Fibroblast of skin of left biceps (primary cell): Measurements from ENCODE around the gene ADARB2.
"Not testable (repeated sequence)": the region's sequence is repeated elsewhere in the genome, so short reads cannot be mapped to it uniquely, and the experiment has no call there.

Source experiments
- DNase-seq, 2 experiments: peaks; one replicate each; pipeline ENCODE4 v3.0.0-alpha.2; 2013; ENCODE audit warnings: low read depth in 2 of 2

ADARB2 gene

DNA sequence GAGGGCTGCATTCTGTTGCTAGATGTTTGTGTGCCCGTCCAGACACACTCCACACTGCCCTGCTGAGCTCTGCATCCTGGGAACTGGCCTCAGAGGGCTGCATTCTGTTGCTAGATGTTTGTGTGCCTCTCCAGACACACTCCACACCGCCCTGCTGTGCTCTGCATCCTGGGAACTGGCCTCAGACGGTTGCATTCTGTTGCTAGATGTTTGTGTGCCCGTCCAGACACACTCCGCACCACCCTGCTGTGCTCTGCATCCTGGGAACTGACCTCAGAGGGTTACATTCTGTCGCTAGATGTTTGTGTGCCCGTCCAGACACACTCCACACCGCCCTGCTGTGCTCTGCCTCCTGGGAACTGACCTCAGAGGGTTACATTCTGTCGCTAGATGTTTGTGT, 120.6 kb downstream of the ADARB2 start:
- DNase-seq: not testable (repeated sequence)

DNA sequence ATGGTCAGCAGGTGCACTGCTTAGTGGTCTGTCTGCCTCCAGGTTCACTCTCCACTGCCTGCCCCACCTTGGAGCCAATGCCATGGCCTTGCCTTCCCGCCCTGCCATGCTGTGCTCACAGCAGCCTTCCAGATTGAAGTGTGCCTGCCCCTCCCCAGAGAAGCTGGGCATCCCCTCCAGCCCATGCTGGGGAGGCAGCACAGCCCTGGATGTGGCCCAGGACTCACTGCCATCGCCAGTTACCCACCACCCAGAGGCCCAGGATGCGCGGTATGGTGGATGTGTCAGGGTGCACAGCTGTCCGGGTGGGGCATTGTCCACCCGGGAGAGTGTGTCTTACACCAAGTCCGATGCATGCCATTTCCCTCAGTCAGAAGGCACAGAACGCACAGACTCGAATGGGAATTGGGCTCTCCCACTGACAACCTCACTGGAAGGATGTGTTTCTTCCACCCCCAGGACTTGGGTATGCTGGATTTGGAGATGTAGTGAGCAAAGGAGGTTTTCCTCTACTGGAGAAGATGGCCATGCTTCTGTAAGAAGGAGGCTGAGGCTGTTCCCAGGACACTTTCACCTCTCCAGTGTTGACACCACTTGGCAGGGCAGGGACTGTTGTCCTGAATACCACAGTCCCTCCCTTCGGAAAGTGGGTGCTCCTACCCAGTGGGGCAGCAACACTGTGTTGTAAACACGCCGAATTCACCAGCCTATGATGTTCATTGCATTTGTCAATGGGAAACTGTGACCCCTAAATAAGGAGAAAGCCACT, 122.0 kb downstream of the ADARB2 start:
- DNase-seq: no peak

DNA sequence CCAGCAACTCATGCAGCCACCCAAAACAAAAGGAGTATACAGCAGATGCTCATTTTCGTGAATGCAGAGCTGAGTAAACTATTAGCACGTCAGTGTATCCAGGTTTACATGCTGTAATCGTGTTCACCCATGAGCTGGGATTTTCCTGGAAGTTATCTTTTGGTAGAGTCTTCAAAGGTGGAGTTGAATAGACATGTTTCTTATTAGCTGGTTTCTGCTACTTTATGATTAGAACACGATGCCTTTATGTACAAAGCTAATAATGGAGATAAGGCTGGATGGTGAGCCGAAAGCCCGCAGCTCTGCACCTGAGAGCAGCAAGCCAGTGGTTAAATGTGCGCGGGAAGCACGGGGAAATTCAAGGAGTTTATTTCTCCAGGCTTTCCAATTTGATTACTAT, 123.8 kb downstream of the ADARB2 start:
- DNase-seq: no peak

DNA sequence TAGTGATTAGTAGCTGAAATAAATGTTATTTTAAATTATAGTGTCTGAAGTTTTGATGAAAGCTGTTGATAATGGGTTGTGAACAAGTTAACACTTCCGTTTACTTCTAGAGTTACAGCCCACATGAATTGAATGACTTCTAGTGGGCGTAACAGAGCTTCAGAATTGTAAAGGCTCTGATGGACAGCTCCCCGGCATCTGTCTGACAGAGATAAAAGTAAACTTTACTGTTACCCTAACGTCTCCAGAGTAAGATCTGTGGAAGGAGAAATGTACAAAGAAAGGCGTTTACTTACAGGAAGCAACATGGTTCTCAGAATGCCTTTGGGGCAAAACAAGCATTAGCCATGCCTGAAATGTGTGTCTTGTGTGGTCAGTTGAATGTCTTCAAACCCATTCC, 124.4 kb downstream of the ADARB2 start:
- no peak for DNase-seq

DNA sequence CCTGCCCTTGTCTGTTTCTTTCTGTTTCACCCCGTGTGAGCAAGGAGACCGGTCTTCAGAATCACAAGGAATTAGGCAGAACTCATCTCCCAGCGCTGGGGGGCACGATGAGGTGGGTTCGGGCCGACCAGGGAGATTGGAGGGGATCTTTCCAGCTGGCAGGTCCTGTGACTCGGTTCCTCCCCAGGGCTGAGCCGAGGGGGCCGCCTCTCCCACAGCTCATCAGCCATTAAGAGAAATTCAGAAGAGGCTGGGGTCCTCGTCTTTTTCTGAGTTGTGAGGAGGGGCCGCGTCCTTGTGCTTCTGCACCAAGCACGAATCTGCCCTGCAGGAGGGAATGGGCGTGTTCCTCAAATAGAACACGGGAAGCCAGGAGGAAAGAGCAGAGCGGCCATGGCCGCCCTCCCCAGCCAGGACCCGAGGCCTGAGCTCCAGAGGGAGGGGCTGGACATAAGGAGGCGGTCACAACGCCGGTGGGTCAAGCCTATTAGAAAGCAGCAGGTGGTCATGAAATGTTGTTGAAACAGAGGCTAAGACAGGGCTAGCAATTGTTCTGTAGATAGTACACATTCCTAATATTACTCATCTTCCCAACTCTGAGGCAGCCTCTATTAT, 125.3 kb downstream of the ADARB2 start:
- no peak for DNase-seq

DNA sequence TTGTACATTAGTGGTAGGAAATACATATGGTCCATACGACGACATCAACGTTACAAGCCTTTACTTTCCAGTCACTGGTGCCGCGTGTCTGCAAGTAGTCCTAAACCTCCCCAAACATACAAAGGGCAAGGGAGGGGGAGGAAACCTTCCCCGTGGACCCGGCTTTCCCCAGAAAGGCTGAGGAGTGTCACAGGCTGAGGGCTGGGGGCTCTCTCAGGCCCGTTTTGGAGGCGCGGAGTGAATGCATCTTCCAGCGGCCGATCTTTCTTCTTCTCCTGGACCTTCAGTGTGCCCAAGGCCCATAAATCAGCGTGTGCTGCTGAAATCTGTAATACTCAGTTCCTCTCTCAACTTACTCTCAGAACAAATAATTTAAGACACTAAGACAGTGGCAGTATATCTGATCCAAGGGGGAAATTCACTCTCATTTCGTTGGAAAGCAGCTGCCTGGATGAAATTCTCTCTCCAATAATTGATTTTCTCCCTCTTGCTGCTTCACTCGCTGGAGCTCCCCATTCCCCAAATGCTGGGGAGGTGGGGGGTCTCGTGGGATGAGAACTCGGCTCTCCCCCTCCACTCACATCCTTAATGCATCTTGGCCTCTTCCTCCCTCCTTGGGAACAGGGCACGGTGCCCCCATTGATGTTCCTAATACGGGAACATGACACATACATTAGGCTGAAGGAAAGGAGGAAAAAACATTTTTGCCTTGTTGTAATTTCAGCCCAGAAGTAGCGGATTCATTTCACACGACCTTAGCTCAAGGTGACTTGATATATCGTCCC, 126.1 kb downstream of the ADARB2 start:
- DNase-seq: no peak

DNA sequence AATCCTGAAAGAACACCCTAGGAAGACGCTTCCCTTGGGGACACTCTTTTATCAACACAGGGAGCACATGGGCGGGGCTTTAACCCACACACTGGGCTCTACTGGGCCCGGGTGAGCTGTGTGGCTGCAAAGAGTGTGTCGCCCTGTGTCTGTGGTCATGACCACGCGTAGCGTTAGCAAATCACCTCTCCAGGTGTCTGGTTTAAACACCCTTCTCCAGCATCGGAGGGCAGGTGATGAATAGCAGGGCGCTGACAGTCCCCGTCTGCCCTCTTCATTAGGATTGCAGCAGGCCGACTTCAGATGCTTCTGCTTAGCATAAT, 127.7 kb downstream of the ADARB2 start:
- DNase-seq: no peak

DNA sequence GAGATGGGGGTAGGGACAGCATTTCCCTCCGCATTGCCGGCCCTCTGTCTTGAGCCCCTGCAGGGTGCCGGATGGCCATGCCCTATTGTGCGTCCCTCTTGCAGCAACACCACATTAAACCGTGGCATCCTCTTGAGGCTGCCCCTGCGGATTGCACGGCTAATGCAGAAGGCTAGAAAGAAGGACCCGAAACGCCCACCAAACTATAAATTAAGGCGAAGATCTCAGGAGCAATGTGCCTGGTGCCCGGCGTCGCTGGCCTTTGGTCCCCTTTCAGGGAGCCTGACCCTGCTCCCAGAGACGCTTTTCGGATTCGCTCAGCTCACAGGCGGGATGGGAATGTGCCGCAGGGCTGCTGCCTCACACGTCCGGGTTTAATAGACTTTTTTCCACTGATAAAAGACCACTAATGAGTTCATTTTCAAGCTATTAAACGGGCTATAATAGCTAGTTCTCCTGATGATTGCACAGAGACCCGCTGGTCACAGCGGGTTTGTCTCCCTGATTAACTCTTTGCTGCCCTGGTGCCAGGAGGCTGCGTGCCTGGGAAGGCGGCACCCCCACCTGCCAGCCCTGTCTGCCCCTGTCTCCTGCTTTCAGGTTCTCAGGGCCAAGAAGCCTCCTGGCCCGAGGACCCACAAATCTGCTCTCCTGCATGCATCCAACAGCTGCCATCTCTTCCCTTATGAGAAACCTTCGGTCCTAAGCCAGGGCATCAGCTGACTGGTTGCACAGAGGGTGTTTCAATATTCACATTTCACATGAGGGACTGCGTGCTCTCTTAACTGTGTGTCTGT, 128.3 kb downstream of the ADARB2 start:
- DNase-seq: no peak

DNA sequence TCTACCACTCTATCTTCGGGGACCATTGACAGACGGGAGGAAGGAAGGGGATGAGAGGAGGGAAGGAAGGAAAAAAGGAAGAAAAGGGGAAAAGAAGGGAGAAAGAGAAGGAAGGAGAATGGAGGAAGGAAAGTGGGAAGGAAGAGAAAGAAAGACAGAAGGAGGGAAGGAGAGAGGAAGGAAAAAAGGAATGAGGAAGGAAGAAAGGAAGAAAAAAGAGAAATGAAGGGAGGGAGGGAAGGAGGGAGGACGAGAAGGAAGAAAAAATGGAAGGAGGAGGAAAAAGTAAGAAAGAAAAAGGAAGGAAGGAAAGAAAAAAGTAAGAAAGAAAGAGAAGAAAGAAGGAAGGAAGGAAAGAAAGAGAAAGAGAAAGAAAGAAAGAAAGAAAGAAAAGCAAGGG, 128.9 kb downstream of the ADARB2 start:
- no peak for DNase-seq

DNA sequence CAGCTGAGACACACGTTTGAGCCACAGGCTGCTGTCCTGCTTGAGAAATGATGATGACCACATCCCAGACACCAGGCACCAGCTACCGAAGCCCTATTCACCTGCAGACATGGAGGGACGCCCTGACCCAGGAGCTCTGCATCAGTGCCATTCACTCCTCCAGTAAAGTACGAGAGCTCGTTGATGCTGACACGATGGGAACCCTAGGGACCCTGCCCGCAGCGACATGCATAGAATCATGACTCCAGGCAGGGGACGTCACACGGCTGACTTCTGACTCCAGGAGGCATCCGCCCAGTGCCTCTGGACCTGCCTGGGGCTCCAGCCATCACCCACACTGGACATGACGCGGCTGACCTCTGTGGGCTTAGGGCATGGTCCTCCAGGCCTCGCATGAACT, 129.9 kb downstream of the ADARB2 start:
- DNase-seq: no peak

DNA sequence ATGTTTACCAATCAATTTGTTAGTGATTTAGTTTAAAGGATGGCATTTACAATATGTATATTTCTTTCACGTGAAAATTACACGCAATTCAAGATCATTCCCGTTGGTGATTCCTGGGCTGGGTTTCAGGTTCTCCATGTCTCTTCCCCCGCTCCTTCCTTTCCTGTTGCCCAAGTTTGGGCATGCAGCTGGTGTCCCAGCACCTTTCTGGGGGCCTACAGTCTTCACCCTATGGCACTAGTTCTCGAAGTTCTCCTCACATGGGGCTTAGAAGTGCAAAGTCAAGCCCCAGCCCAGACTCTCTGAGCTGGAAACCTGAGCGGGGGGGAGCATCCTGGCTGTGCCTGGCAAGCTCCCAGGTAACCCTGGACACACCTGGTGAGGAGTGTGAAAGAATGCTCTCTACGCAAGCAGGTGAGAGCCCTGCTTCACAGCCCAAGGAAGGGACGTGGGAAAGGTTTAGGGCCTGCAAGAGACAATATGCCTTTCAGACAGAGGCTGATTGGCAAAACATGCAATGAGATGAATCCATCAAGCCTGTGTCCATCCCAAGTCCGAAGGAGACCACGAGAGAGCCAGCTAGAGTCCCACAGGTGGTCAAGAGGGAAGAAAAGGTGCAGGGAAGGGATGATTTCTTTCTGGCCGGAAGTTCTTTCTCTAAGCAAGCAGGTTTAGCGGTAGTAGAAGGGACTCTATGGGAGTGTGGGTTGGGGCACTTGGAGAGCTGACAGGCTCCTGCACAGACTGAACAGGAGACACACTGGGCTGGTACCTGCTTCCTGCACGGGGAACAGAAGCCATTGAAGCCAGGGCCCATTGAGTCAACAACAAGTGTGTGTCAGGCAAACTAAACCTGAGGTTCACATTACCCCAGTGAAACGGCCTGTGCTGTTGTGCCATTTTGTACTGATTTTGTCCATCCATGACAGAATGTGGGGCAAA, 131.1 kb downstream of the ADARB2 start:
- DNase-seq: no peak

DNA sequence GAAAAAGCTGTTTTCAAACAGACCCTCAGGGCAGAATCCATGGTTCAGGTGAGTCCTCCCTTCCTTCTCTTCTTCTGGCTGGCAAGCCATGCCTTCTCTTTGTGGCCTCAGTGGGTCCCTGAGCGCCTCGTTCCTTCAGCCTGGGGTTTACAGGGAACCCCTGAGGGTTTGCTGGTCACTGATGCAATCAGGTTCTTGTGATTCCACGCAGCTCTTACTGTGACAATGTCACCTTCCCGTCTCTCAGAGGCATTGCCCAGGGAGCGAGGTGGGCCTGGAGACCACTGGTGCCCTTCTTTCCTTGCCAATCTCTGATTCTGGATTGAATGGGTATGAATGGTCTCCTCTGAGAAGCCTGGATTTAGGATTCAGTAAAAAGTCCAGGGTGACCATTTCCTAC, 132.2 kb downstream of the ADARB2 start:
- DNase-seq: no peak

DNA sequence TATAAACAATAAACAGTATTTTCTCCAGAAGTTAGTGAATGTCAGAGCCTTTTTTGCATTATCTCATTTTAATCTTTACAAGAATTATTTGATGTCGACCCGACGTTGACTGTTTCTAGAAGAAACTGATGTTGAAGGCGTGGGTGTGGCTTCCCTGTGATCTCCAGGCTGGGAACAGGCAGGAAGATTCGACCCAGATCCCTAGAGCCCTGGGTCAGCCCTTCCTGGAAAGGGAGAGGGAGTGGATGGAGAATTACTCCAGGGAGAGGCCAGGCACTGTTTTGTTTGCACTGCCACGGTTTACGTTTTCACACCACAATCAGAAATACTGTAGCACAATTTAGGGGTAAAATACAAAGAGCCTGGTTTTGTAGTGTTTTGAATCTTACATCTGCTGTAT, 133.1 kb downstream of the ADARB2 start:
- no peak for DNase-seq

DNA sequence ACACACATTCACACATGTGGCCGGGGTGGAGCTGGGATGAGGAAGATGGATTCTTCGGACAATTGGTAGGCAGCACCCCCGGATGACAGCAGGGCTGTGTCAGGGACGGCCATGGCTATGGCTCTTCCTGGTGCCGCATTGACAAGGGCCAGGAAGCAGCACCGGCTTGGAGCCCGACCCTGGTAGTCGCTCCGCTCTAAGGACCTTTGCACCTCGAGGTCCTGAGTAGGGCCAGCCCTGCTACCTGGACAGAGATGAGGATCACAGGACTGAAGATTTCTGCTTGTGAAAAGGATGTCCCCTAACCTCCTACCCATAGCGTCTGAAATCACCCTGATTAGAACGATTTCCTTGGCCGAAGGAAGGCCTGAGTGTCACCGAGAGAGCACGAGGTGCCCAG, 134.1 kb downstream of the ADARB2 start:
- DNase-seq: no peak

DNA sequence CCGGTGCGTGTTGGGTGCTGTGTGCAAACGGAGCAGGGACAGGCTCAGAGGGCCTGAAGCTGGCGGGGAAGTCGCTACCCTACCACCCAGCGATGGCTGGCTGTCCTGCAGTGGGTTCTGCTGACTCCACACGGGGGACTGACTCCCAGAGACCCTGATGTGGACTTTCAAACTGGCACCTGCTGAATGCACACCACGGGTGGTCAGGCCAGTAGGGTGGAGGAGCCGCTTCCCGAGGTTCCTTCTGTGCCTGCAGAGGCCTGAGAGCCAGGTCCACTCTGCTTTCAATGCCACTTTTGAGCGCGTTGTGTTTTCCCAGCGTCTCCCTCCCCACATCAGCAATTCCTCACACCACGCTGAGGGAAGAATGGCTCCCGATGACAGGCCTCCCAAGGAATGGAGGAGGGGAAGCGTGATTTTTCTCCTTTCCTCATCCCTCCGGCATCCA, 135.3 kb downstream of the ADARB2 start:
- DNase-seq: no peak

DNA sequence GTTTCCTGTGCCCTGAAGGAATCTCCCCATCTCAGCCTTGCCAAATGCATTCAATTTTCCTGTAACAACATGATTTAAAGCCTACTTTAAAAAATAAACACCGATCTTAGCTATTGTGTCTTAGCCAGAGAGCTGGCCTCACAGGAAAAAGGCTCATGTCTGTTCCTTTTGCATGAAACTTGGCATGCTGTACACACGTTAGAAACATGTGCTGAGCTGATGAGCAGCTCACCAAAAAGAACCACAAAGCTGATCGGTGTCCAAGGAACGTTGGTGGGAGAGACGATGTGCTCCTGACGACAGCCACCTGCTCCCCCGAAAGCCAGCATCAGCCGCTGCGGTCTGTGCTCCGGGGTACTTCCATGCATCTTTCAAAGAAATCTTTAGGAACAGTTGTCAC, 135.9 kb downstream of the ADARB2 start:
- DNase-seq: no peak

DNA sequence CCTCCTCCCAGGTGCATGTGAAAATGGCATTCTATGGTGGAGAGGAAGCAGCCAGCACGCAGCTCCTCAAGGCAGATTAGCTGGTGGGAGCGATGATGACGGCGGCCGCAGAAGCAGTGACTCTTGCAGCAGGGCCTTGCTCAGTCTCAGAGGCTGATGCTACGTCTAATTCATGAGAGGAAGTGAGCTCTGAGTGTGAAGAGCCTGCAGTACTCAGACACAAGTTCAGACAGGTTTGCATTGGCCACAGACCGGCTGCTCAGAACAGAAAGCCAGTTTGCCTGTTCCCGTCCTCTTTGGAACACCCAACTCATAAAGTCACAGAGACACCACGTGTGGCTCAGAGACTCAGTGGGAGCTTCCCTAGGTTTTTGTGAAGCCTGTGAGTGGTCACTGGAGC, 136.5 kb downstream of the ADARB2 start:
- DNase-seq: no peak

DNA sequence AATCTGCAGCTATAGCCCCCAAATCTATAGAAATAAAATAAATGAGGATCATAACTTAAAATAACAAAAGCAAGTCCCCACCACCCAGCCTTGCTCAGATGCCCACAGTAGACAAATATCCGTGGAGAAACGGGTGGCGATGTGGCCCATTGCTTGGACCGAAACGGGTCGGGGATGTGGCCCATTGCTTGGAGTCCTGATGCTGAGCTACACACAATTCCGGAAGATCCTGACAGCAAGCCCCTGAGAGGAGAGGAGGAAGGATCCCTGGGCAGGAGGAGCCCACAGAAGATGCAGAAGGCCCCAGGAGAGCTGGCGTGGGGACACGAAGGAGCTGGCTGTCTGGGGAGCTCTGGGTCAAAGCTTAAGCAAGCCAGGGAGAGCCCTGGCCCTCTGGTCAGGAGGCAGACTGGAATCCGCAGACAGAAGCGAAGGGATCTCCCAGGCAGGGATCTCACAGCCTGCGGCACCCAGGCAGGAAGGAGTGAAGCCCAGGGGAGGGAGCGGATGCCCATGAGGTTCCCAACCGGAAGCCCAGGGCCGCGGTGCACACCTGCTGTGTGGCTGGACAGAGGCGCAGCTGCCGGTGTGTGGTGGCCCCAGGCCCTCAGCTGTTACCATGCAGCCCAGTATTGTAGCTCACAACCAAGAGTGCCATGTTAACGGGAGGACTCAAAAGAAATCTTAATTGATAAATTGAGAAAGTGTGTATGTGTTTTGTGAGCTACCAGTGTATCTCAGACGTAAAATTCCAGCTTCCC, 138.8 kb downstream of the ADARB2 start:
- no peak for DNase-seq

DNA sequence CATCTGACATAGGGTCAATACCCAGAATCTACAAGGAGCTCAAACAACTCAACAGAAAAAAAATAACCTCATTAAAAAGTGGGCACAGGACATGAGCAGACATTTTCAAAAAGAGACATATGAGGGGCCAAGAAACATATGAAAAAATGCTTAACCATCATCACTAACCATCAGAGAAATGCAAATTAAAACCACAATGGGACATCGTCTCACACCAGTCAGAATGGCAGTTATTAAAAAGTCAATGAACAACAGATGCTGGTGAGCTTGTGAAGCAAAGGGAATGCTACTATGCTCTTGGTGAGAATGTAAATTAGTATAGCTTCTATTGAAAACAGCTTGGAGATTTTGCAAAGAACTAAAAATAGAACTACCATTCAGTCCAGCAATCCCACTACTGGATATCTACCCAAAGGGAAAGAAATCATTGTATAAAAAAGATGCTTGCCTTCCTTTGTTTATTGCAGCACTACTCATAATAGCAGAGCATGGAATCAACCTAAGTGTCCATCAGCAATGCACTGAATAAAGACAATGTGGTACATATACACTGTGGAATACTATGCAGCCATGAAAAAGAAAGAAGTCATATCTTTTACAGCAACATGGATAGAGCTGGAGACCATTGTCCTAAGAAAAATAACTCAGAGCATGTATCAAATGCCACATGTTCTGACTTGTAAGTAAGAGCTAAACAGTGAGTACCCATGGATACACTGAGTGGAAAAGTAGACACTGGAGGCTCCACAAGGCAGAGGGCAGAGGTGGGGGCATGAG, 139.8 kb downstream of the ADARB2 start:
- no peak for DNase-seq
